B cell (primary cell): Measurements from ENCODE around the gene C5orf52.

Experiments
- EZH2 ChIP-seq: IDR thresholded peaks from 2 replicates; pipeline ENCODE4 v1.6.1; 2012; ENCODE audit warnings: borderline replicate concordance, low read depth, mild to moderate bottlenecking, moderate library complexity, low read length; ENCODE audit not compliant: insufficient read depth, poor library complexity, severe bottlenecking
- TF ChIP-seq, protein P1 (sequence below): fragments of 200-600 bp; IDR thresholded peaks from one replicate; pipeline ENCODE4 v1.8.0; 2022; ENCODE audit warnings: antibody characterized with exemption, mild to moderate bottlenecking

DNA sequence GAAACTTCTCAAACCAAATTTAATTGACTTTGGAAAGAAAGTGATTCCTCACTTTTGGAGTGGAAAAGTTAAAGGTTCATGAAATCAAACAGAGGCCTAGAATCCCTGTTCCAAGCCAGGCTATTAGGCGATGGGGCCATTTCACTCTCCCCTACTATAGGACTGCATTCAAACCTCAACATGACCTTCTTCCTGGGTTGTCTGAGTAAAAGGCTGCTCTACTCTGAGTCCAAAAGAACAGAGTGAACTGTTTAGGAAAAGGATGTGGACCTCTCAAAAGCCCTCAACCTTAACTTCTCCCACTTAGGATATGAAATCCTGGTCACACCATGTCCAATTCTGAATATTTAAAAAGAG, 15.8 kb downstream of the C5orf52 start:
- TF ChIP-seq, protein P1, sequence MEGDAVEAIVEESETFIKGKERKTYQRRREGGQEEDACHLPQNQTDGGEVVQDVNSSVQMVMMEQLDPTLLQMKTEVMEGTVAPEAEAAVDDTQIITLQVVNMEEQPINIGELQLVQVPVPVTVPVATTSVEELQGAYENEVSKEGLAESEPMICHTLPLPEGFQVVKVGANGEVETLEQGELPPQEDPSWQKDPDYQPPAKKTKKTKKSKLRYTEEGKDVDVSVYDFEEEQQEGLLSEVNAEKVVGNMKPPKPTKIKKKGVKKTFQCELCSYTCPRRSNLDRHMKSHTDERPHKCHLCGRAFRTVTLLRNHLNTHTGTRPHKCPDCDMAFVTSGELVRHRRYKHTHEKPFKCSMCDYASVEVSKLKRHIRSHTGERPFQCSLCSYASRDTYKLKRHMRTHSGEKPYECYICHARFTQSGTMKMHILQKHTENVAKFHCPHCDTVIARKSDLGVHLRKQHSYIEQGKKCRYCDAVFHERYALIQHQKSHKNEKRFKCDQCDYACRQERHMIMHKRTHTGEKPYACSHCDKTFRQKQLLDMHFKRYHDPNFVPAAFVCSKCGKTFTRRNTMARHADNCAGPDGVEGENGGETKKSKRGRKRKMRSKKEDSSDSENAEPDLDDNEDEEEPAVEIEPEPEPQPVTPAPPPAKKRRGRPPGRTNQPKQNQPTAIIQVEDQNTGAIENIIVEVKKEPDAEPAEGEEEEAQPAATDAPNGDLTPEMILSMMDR = no peak
- TF ChIP-seq EZH2 = no peak
